H1 (cell line): ENCODE data around the gene IGFL2. TPM values are rescaled to one million over a fixed set of nuclear protein-coding genes. Genes with fewer than 3 reads are reported as not detected.

Source experiments
- BCL11A ChIP-seq, 2 experiments: IDR thresholded peaks; one replicate each; pipeline ENCODE4 v1.6.1; 2011; ENCODE audit warnings: low read depth in 2 of 2, low read length in 2 of 2, mild to moderate bottlenecking in 2 of 2
- polyA plus RNA-seq, 7 experiments: library from polyadenylated mRNA; depleted of rRNA in 3 of 7; stranded (reverse) in 5 of 7; unstranded in 2 of 7; fragments of >200 nt in 5 of 7; fragments of 200-250 nt in 2 of 7; gene quantifications; 1 replicate in 5 of 7; 2 replicates in 1 of 7; 4 replicates in 1 of 7; pipeline versions ENCODE4 v1.2.1 to v1.2.3, GENCODE V29; 2011 to 2013; ENCODE audit warnings: missing spikeins in 2 of 7, mixed read lengths in 2 of 7
- total RNA-seq: library from RNA; stranded (reverse); fragmentation: NEBNext Ultra II Directional; extraction: Animal tissue kit (Norgen Biotek cat#: 25700); gene quantifications from 2 replicates; pipeline ENCODE4 v1.2.1, GENCODE V29; 2021

Gene IGFL2
- total and polyA plus RNA-seq, 2 of the 8 experiments (the other 6 are each of a cell fraction or from before 2014, with no cell fraction given): not detected

GRCh38 chr19:46189971-46190888, 42.2 kb downstream of the IGFL2 start (continued):
- no peak for TF ChIP-seq BCL11A (IDR thresholded peaks at IDR 0.05; ENCODE audit: low read depth in 2 of 2, low read length in 2 of 2)
- TF ChIP-seq, all 59 proteins: peak for 0
